ENCODE data around the gene SMIM32.

GRCh38 chr5:136235321-136235720 is 42.4 kb upstream of the SMIM32 start:
- no peak for TF ChIP-seq POLR2A (IDR thresholded peaks at IDR 0.05)
- TF ChIP-seq CTCF (IDR thresholded peaks at IDR 0.05 in 4 of 5, conservative IDR thresholded peaks at IDR 0.05 in 1 of 5) = no peak
